SK-N-SH (cell line): ENCODE data around the gene WBP1L. TPM values are rescaled to one million over a fixed set of nuclear protein-coding genes. Genes with fewer than 3 reads are reported as not detected.

ENCODE experiments used
- CTCF ChIA-PET: fragments of 300-600, 350-600 bp; formaldehyde crosslinking; extraction: SDS; loops from one replicate; lab custom pipeline; 2021; lab: Yijun Ruan, JAX
- POLR2A ChIA-PET: fragments of 350-600 bp; sonication (Branson Sonifier 250); formaldehyde crosslinking; extraction: SDS; loops from one replicate; lab custom pipeline; 2020; ENCODE audit warnings: antibody characterized with exemption, inconsistent platforms; lab: Yijun Ruan, JAX
- DNase-seq: peaks from one replicate; pipeline ENCODE4 v3.0.0; 2012
- H2AFZ ChIP-seq: fragments of 200-600 bp; sonication (generic); 2 replicates; pipeline ENCODE4 v1.8.1; 2016; ENCODE audit warnings: antibody characterized with exemption, mild to moderate bottlenecking, low read depth
- H3F3A ChIP-seq: fragments of 200-600 bp; sonication (generic); replicated peaks from 2 replicates; pipeline ENCODE3; 2016; ENCODE audit warnings: antibody characterized with exemption, mild to moderate bottlenecking; ENCODE audit not compliant: insufficient read depth
- H3K27ac ChIP-seq, 2 experiments: fragments of 200-500 bp in 1 of 2; fragments of 200-600 bp in 1 of 2; sonication (Bioruptor generic) in 1 of 2; sonication (generic), shearing (Covaris generic) in 1 of 2; 2 replicates each; pipeline versions ENCODE4 v1.5.1 to v1.6.1; 2014 to 2016; ENCODE audit warnings: low read depth in 2 of 2, inconsistent platforms in 1 of 2, low read length in 1 of 2, mild to moderate bottlenecking in 1 of 2, mixed read lengths in 1 of 2
- H3K27me3 ChIP-seq: fragments of 200-600 bp; sonication (generic), shearing (Covaris generic); 2 replicates; pipeline ENCODE4 v1.6.1; 2016; ENCODE audit warnings: mixed run types; ENCODE audit not compliant: insufficient read depth
- H3K36me3 ChIP-seq, 2 experiments: fragments of 200-500 bp in 1 of 2; fragments of 200-600 bp in 1 of 2; sonication (Bioruptor generic) in 1 of 2; sonication (generic) in 1 of 2; replicated peaks in 1 of 2; 2 replicates each; pipeline versions ENCODE3 to v1.5.1; 2014 to 2016; ENCODE audit warnings: low read length in 1 of 2, mild to moderate bottlenecking in 1 of 2; ENCODE audit not compliant: insufficient read depth in 2 of 2, control insufficient read depth in 1 of 2
- H3K4me1 ChIP-seq, 2 experiments: fragments of 200-500 bp in 1 of 2; fragments of 200-600 bp in 1 of 2; sonication (Bioruptor generic) in 1 of 2; sonication (generic), shearing (Covaris generic) in 1 of 2; 2 replicates each; pipeline versions ENCODE4 v1.5.1 to v1.6.1; 2014 to 2016; ENCODE audit warnings: low read depth in 1 of 2, low read length in 1 of 2, mixed run types in 1 of 2; ENCODE audit not compliant: insufficient read depth in 2 of 2, control insufficient read depth in 1 of 2
- H3K4me2 ChIP-seq: fragments of 200-600 bp; sonication (generic), shearing (Covaris generic); 2 replicates; pipeline ENCODE4 v1.6.1; 2017; ENCODE audit warnings: mixed run types
- H3K4me3 ChIP-seq, 2 experiments: fragments of 200-500 bp in 1 of 2; fragments of 200-600 bp in 1 of 2; sonication (Bioruptor generic) in 1 of 2; sonication (generic), shearing (Covaris generic) in 1 of 2; 2 replicates each; pipeline versions ENCODE4 v1.5.1 to v1.8.1; 2014 to 2016; ENCODE audit warnings: low read depth in 2 of 2, inconsistent platforms in 1 of 2, low read length in 1 of 2, mild to moderate bottlenecking in 1 of 2, mixed read lengths in 1 of 2, moderate library complexity in 1 of 2
- H3K79me2 ChIP-seq: fragments of 200-600 bp; sonication (generic); 2 replicates; pipeline ENCODE4 v1.8.1; 2017; ENCODE audit warnings: mild to moderate bottlenecking; ENCODE audit not compliant: insufficient read depth
- H3K9ac ChIP-seq: fragments of 200-600 bp; sonication (generic); 2 replicates; pipeline ENCODE4 v1.6.1; 2017; ENCODE audit warnings: mixed run types
- H3K9me2 ChIP-seq: fragments of 200-600 bp; sonication (generic); 2 replicates; pipeline ENCODE4 v1.6.1; 2017; ENCODE audit warnings: mixed run types
- H3K9me3 ChIP-seq: fragments of 200-600 bp; sonication (generic); 2 replicates; pipeline ENCODE4 v1.6.1; 2017; ENCODE audit warnings: mixed run types, mild to moderate bottlenecking, moderate library complexity
- H4K20me1 ChIP-seq: fragments of 200-600 bp; sonication (generic); 2 replicates; pipeline ENCODE4 v1.6.1; 2017; ENCODE audit warnings: mild to moderate bottlenecking, mixed run types; ENCODE audit not compliant: insufficient read depth
- CHD2 ChIP-seq: fragments of 150-350 bp; IDR thresholded peaks from 2 replicates; pipeline ENCODE4 v1.6.1; 2018; ENCODE audit warnings: low read length; ENCODE audit not compliant: partially characterized antibody
- ELF1 ChIP-seq: IDR thresholded peaks from 2 replicates; pipeline ENCODE4 v1.4.0; 2012
- FOSL2 ChIP-seq: IDR thresholded peaks from 2 replicates; pipeline ENCODE4 v1.4.0; 2012; ENCODE audit warnings: low read depth, mild to moderate bottlenecking, moderate library complexity, borderline replicate concordance
- FOXM1 ChIP-seq: IDR thresholded peaks from 2 replicates; pipeline ENCODE4 v1.4.0; 2012; ENCODE audit warnings: low read depth, mild to moderate bottlenecking
- GABPA ChIP-seq: IDR thresholded peaks from 2 replicates; pipeline ENCODE4 v1.4.0; 2012; ENCODE audit warnings: low read depth, mild to moderate bottlenecking
- MAX ChIP-seq: IDR thresholded peaks from 2 replicates; pipeline ENCODE4 v1.4.0; 2012; ENCODE audit warnings: low read depth
- RAD21 ChIP-seq: IDR thresholded peaks from 2 replicates; pipeline ENCODE4 v1.6.1; 2012; ENCODE audit warnings: mild to moderate bottlenecking, low read length
- RCOR1 ChIP-seq: fragments of 150-350 bp; IDR thresholded peaks from 2 replicates; pipeline ENCODE4 v1.6.1; 2017; ENCODE audit warnings: antibody characterized with exemption, low read length
- SIN3A ChIP-seq: IDR thresholded peaks from 2 replicates; pipeline ENCODE4 v1.6.1; 2012; ENCODE audit warnings: low read depth, mild to moderate bottlenecking, low read length, moderate library complexity, borderline replicate concordance
- TAF1 ChIP-seq: IDR thresholded peaks from 2 replicates; pipeline ENCODE4 v1.6.1; 2012; ENCODE audit warnings: low read depth, mild to moderate bottlenecking, low read length, moderate library complexity, borderline replicate concordance
- TCF12 ChIP-seq: IDR thresholded peaks from 2 replicates; pipeline ENCODE4 v1.4.0; 2012
- ZBTB33 ChIP-seq: IDR thresholded peaks from 2 replicates; pipeline ENCODE4 v1.4.0; 2012; ENCODE audit warnings: low read depth, borderline replicate concordance
- WGBS: methylation state at CpG from one replicate; pipeline ENCODE4 v1.1.6; 2017; ENCODE audit warnings: low lambda C conversion rate; 5-methylcytosine and 5-hydroxymethylcytosine counted together
- polyA plus RNA-seq, 3 experiments: library from polyadenylated mRNA; depleted of rRNA; stranded (reverse); fragments of >200 nt; gene quantifications; 2 replicates each; pipeline ENCODE4 v1.2.3, GENCODE V29; 2012

WBP1L gene
- polyA plus RNA-seq, 1 of the 3 experiments (the other 2 are of a cell fraction) = 22.8 TPM

GRCh38 chr10:102720775-102721301, 22.9 kb upstream of the WBP1L start:
- Histone ChIP-seq H3K4me3 (no peak overlapping the region), H3K36me3 (peaks cover 3% of the 10 kb centered on the region in 2 experiments), H3K27ac (no peak overlapping the region), H2AFZ (no peak overlapping the region), H3K9ac (no peak overlapping the region), H3K4me1 (peaks cover 0 to 8% of the 10 kb centered on the region in 2 experiments; a peak in 3 of 4 replicates), H3K27me3 (no peaks in the 10 kb centered on the region), H4K20me1 (no peaks in the 10 kb centered on the region), H3K4me2 (no peak overlapping the region), H3K79me2 (peaks cover 16% of the 10 kb centered on the region), H3K9me2 (no peaks in the 10 kb centered on the region), H3K9me3 (no peaks in the 10 kb centered on the region), H3F3A (no peaks in the 10 kb centered on the region)
- no peak for TF ChIP-seq RAD21
- TF ChIP-seq FOSL2 = no peak
- no peak for TF ChIP-seq MAX
- TF ChIP-seq CHD2 = no peak
- TF ChIP-seq ELF1 = no peak
- TF ChIP-seq ZBTB33 = no peak
- 88% methylated on average over 6 of the region's 6 CpGs for WGBS
- ChIA-PET POLR2A (interaction anchor here (1.0 kb wide), 1 partner anchor 44 kb away, joined by 3 read pairs; no protein-coding TSS in a partner anchor), CTCF (interaction anchor here (0.9 kb wide), 1 partner anchor 348 kb away, joined by 3 read pairs; no protein-coding TSS in a partner anchor)
- DNase-seq = no peak

- POLR2A ChIA-PET = no interaction called here
- no peak overlapping the region for H3K4me3 ChIP-seq
- TF ChIP-seq FOSL2 (no peak), FOXM1 (no peak), TAF1 (no peak), GABPA (no peak), TCF12 (no peak), SIN3A (no peak), RCOR1 (no peak)
- TF ChIP-seq, all 33 proteins: peak for 0
- H3K27ac ChIP-seq = no peak overlapping the region
- H4K20me1 ChIP-seq = no peaks in the 10 kb centered on the region
- H3K4me2 ChIP-seq = no peak overlapping the region
- no peaks in the 10 kb centered on the region for H3K27me3 ChIP-seq
- no peaks in the 10 kb centered on the region for H3K9me3 ChIP-seq
- H2AFZ ChIP-seq = no peak overlapping the region
- H3K36me3 ChIP-seq = peaks cover 3% of the 10 kb centered on the region in 2 experiments
- WGBS = 90% methylated on average over 4 of the region's 4 CpGs
- H3K9me2 ChIP-seq = no peaks in the 10 kb centered on the region
- DNase-seq = no peak
- H3K4me1 ChIP-seq = peaks cover 0 to 8% of the 10 kb centered on the region in 2 experiments; a peak in 3 of 4 replicates
- peaks cover 16% of the 10 kb centered on the region for H3K79me2 ChIP-seq
- CTCF ChIA-PET = interaction anchor here (0.9 kb wide), 1 partner anchor 347 kb away, joined by 3 read pairs; no protein-coding TSS in a partner anchor
- no peak overlapping the region for H3K9ac ChIP-seq
- H3F3A ChIP-seq = no peaks in the 10 kb centered on the region
Measured at GRCh38 chr10:102721954-102722353, 21.8 kb upstream of the WBP1L start.
